OCI-LY1 (cell line): ENCODE measurements around the gene LAMC1.

Source experiments
- EZH2 ChIP-seq: fragments of 200-600 bp; sonication (generic), shearing (Covaris generic); IDR thresholded peaks from 2 replicates; pipeline ENCODE4 v1.8.0; 2017; ENCODE audit warnings: borderline replicate concordance, mixed run types, mild to moderate bottlenecking, antibody characterized with exemption, low read length, moderate library complexity, mixed read lengths
- TF ChIP-seq, protein P1 (sequence below): fragments of 200-600 bp; sonication (generic), shearing (Covaris generic); IDR thresholded peaks from 2 replicates; pipeline ENCODE4 v1.5.1; 2017; ENCODE audit warnings: mild to moderate bottlenecking, antibody characterized with exemption, low read length, moderate library complexity, mixed read lengths

DNA sequence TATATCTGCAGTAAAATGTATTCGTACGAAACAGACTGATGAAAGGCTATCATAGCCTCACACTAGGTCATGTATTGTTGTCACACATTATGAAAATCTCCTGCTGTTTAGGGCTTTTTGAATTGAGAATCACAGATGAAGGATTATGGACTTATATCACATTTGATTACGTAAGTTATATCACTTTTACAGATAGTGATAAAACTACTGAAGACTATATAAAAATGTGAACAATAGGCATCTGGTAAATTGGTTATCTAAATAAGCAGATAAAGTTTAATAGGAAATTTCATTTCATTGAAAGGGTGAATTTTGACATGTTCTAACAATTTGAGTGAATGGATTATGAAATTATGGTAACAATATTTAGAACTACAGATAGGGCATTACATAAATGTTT, 20.0 kb downstream of the LAMC1 start:
- no peak for TF ChIP-seq EZH2
- TF ChIP-seq, protein P1, sequence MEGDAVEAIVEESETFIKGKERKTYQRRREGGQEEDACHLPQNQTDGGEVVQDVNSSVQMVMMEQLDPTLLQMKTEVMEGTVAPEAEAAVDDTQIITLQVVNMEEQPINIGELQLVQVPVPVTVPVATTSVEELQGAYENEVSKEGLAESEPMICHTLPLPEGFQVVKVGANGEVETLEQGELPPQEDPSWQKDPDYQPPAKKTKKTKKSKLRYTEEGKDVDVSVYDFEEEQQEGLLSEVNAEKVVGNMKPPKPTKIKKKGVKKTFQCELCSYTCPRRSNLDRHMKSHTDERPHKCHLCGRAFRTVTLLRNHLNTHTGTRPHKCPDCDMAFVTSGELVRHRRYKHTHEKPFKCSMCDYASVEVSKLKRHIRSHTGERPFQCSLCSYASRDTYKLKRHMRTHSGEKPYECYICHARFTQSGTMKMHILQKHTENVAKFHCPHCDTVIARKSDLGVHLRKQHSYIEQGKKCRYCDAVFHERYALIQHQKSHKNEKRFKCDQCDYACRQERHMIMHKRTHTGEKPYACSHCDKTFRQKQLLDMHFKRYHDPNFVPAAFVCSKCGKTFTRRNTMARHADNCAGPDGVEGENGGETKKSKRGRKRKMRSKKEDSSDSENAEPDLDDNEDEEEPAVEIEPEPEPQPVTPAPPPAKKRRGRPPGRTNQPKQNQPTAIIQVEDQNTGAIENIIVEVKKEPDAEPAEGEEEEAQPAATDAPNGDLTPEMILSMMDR = no peak
